KOPT-K1 (cell line): ENCODE results near the gene OR4D10.
"Not testable (repeated sequence)": the region's sequence is repeated elsewhere in the genome, so short reads cannot be mapped to it uniquely, and the experiment has no call there.

ENCODE experiments used
- H3K27ac ChIP-seq: fragments of 200-600 bp; sonication (generic); 2 replicates; pipeline ENCODE4 v1.5.1; 2016; ENCODE audit warnings: antibody characterized with exemption, mild to moderate bottlenecking, low read depth, low read length; ENCODE audit not compliant: poor library complexity, severe bottlenecking
- H3K36me3 ChIP-seq: fragments of 200-600 bp; sonication (generic); 2 replicates; pipeline ENCODE4 v1.5.1; 2017; ENCODE audit warnings: antibody characterized with exemption, mild to moderate bottlenecking, low read length, moderate library complexity; ENCODE audit not compliant: insufficient read depth
- H3K9me3 ChIP-seq: fragments of 200-600 bp; sonication (generic); 2 replicates; pipeline ENCODE4 v1.5.1; 2017; ENCODE audit warnings: antibody characterized with exemption, low read length, mild to moderate bottlenecking; ENCODE audit not compliant: insufficient read depth, poor library complexity, severe bottlenecking

Gene OR4D10

GRCh38 chr11:59501931-59502330, 28.8 kb downstream of the OR4D10 start:
- no peaks in the 10 kb centered on the region for H3K9me3 ChIP-seq
- H3K36me3 ChIP-seq = no peaks in the 10 kb centered on the region
- H3K27ac ChIP-seq = no peak overlapping the region

GRCh38 chr11:59503276-59503675, 30.2 kb downstream of the OR4D10 start, which contains the start of gene OR4D11:
OR4D11 (plus strand) TSS chr11:59503576; CDS start chr11:59503576, 0 bp downstream.
- Histone ChIP-seq H3K9me3 (no peaks in the 10 kb centered on the region), H3K36me3 (no peaks in the 10 kb centered on the region), H3K27ac (no peak within 1 kb of the TSS)

- Histone ChIP-seq H3K9me3 (no peaks in the 10 kb centered on the region), H3K27ac (no peak within 1 kb of the TSS), H3K36me3 (no peaks in the 10 kb centered on the region)
These were observed 38.0 kb downstream of the OR4D10 start, which contains the start of gene OR4D9 for GRCh38 chr11:59510941-59511589. OR4D9 (plus strand) TSS chr11:59511539; CDS start chr11:59514913, 3,374 bp downstream.

GRCh38 chr11:59511675-59512074, 38.6 kb downstream of the OR4D10 start:
- no peak overlapping the region for H3K27ac ChIP-seq
- H3K9me3 ChIP-seq = no peaks in the 10 kb centered on the region

GRCh38 chr11:59520139-59520538, 47.0 kb downstream of the OR4D10 start:
- not testable (repeated sequence) for H3K9me3 ChIP-seq, H3K36me3 ChIP-seq, H3K27ac ChIP-seq

More at GRCh38 chr11:59511675-59512074, 38.6 kb downstream of the OR4D10 start:
- H3K36me3 ChIP-seq = no peaks in the 10 kb centered on the region

GRCh38 chr11:59520741-59521140, 47.6 kb downstream of the OR4D10 start:
- H3K27ac ChIP-seq = no peak overlapping the region
- H3K9me3 ChIP-seq = no peaks in the 10 kb centered on the region
- H3K36me3 ChIP-seq = no peaks in the 10 kb centered on the region

- H3K36me3 ChIP-seq = no peaks in the 10 kb centered on the region
- no peak overlapping the region for H3K27ac ChIP-seq
- H3K9me3 ChIP-seq = no peaks in the 10 kb centered on the region
These were observed 50.4 kb downstream of the OR4D10 start for GRCh38 chr11:59523541-59523940.

- H3K27ac ChIP-seq = no peak overlapping the region
- H3K36me3 ChIP-seq = no peaks in the 10 kb centered on the region
These were observed 55.6 kb downstream of the OR4D10 start for GRCh38 chr11:59528711-59529110.

More at GRCh38 chr11:59528711-59529110, 55.6 kb downstream of the OR4D10 start:
- no peaks in the 10 kb centered on the region for H3K9me3 ChIP-seq
